H54 (cell line): ENCODE results near the gene IDNK.
A peak's percentile ranks its signal among the peaks of the same experiment; 100 is the strongest.

Source experiments
- DNase-seq: peaks from one replicate; pipeline ENCODE4 v3.0.0; 2011; ENCODE audit warnings: low spot score, mixed read lengths; ENCODE audit not compliant: insufficient read length
- FAIRE-seq: peaks from 3 replicates; lab custom pipeline; 2011; peaks lifted over from hg19 to GRCh38; lab: Jason Lieb, UNC
- POLR2A ChIP-seq: IDR thresholded peaks from 2 replicates; pipeline ENCODE4 v1.6.1; 2011; ENCODE audit warnings: low read depth, mild to moderate bottlenecking, low read length

IDNK gene

DNA sequence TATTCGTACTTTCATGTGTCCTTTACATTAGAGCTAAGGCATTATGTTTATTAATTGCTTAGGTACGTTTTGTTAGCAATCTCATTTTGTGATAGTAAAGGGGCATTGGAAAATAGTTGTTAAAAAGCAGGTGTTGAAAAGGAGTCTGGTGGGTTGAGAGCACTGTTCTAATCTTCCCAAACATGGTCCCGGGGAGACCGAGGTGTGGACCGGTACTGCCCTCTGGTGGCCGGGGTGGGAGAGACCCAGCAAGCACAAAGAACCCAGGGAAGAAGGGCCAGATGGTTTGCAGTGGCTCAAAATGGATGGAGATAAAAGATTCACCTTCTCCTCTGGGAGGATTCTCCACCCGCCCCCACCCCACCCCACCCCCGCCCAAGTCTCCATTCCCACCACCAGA lies 26.1 kb downstream of the IDNK start:
- peak; percentile 76 for DNase-seq
- no peak for FAIRE-seq

DNA sequence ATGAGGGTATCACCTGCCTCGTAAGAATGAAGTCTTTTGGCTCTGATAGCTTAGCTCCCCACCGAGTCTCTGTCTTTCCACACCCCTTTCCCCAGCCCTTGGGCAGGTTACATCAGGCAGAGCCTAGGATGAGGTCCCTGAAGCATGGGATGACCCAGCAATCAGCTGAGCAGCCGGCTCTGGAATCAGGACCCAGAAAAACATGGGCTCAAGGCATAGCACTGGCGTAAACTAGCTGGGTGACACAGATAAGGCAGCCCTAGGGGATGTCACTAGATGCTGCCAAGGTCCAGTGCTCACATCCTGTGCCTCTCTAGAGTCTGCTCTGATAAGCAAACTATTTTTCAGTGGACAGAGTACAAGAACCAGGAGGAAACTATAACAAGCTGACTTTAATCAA lies 26.6 kb downstream of the IDNK start:
- DNase-seq (no peak), FAIRE-seq (no peak)
- TF ChIP-seq POLR2A, result no peak

More for the DNA sequence above, 26.1 kb downstream of the IDNK start:
- TF ChIP-seq POLR2A, result no peak

- DNase-seq (no peak), FAIRE-seq (no peak)
- no peak for TF ChIP-seq POLR2A
Observed at GRCh38 chr9:83651558-83651957, 28.6 kb downstream of the IDNK start.

- no peak for TF ChIP-seq POLR2A
- FAIRE-seq, result no peak
Observed at GRCh38 chr9:83652433-83652832, 29.5 kb downstream of the IDNK start.

DNA sequence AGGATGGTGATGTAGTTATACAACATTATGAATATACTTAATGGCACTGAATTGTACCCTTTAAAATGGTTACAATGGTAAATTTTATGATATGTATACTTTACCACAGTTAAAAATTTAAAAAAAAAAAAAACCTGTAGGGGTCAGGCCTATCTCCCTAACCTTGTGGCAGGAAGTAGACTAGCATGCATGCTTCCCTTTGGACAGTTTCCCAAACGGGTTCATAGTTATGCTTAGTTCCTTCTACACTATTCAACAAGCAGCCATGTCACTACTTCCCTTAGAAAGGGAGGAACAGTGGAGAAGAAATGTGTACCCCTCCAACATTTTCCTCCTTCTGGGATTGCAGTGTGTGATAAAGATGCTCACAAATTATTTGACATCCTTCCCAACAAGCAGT lies 32.5 kb downstream of the IDNK start:
- DNase-seq (no peak), FAIRE-seq (no peak)
- no peak for TF ChIP-seq POLR2A

More at GRCh38 chr9:83652433-83652832, 29.5 kb downstream of the IDNK start:
- no peak for DNase-seq

DNA sequence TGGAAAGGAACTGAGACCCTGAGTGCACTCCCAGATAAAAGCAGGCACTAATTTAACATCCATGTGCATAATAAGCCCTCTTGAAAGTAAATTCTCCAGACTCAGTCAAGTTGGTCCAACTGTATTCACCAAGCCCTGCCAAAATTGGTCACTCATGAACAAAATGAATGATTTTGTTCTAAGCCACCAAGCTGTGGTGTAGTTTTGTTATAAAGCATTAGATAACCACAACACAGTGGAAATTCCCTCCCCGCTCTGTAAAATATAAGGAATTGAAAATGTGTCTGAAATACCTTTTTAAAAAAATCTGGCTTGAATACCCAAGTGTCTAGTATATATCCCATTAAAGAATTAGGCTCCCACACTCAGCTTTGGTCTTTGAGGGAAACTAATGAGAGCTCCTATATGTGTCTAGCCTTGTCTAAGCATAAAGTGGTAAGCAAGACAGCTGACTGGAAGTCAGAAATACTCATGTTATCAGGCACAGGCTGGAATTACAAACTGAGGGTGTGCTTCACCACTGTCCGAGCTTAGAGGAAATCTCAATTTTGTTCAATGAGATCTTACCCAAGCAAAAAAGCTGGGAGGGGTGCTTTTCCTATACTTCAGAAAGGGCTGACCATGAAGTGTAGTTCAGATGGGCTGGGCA lies 33.2 kb downstream of the IDNK start:
- no peak for TF ChIP-seq POLR2A
- FAIRE-seq, result no peak
- no peak for DNase-seq

DNA sequence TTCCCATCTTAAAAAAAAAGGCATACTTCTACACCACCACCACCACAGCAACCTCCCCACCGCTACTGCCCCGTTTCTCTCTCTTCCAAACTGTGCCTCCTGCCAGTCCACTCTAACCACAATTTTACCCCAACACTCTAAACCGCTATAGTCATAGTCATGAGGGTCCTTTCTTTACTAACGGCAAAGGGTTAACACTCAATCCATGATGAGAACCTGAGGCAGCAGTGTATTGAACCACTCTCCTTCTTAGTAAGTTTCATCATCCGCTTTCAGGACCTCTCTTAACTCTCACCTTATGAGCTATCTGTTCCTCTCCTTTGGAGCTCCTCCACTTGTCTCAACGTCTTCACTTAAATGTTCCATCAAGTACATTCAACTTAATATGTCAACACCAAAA lies 34.0 kb downstream of the IDNK start:
- no peak for TF ChIP-seq POLR2A
- FAIRE-seq (peak; percentile 62), DNase-seq (no peak)

- no peak for FAIRE-seq
- TF ChIP-seq POLR2A, result no peak
- DNase-seq, result no peak
Observed at GRCh38 chr9:83662933-83663332, 40.0 kb downstream of the IDNK start.

DNA sequence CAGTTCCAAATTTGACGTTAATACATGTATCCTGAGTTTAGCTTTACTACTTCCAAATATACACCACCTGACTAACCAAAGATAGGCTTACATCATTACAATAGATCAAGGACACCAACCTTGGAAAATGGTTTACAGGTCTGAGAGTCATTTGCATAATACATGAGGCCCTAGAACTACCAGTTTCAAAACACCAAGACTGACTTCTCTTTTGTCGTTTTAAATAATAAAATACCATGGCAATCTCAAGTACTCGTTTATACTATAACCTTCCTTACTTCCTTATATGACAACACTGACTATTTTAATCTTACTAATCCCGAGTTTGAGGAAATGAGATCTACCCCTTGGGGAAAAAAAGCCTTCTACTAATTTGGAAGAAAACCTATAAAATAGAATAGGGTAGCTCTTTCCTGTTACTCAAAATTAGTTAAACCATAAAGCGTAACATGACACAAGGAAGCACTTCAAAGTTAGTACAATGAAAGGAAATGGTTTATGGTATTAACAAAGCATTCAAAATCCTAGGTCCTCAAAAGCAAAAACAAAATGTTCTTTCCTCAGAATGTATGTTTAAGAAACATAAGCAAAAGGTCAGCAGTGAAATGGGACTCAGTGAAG lies 42.7 kb downstream of the IDNK start:
- no peak for TF ChIP-seq POLR2A
- FAIRE-seq (peak; percentile 82), DNase-seq (no peak)

DNA sequence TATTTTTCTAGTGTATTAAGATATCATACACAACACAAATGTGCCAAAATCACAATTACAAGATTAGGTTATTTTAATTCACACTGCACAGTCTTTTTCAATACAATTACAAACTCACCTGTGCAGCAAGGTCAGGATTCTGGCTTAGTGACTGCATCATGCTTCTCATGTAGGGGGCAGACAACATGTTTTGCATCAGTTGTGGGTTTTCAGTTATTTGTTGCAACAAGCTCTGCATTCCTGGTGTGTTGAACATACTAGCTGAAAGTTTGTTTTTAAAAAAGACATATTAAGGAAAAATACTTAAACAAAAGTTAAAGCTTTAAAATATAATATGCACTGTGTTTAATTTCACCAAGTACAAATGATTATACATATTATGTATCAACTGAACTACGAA lies 46.1 kb downstream of the IDNK start:
- FAIRE-seq (no peak), DNase-seq (no peak)
- TF ChIP-seq POLR2A, result no peak

- TF ChIP-seq POLR2A, result no peak
- DNase-seq (no peak), FAIRE-seq (no peak)
Observed at GRCh38 chr9:83670381-83670780, 47.4 kb downstream of the IDNK start.

DNA sequence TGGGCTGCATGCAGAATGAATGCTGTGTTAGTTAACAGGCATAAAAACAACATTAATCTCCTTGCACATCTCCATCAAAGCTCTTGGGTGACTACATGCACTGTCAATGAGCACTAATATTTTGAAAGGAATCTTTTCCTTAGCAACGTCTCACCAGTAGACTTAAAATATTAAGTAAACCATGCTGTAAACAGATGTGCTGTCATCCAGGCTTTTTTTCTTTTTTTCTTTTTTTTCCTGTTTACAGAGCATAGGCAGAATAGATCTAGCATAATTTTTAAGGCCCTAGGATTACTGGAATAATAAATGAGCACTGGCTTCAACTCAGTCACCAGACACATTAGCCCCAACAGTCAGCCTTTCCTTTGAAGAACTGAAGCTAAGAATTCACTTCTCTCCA lies 48.5 kb downstream of the IDNK start:
- no peak for TF ChIP-seq POLR2A
- FAIRE-seq (peak; percentile 48), DNase-seq (no peak)

DNA sequence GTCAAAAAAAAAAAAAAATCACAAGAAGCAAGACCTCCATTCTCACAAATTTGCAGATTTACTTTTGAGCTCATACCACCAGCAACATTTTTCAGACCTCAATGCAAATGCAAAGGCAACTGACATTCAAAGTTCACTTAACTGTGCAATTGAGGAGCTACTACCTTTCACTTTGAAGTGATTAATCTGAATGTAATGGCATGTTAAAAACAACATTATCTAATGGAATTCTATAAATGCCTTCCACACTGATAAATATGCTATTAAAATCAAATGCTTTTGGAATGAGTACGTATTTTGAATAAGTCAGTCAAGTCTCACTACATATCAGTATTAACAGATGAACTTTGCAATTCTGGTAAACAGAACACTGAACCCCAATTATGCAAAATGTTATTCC lies 52.5 kb downstream of the IDNK start:
- DNase-seq (no peak), FAIRE-seq (peak; percentile 45)
- no peak for TF ChIP-seq POLR2A

GRCh38 chr9:83677596-83677995 lies 54.7 kb downstream of the IDNK start:
- FAIRE-seq (no peak), DNase-seq (no peak)
- no peak for TF ChIP-seq POLR2A

GRCh38 chr9:83680233-83680632 lies 57.3 kb downstream of the IDNK start:
- no peak for DNase-seq
- no peak for FAIRE-seq
- no peak for TF ChIP-seq POLR2A
